Upper lobe of left lung (tissue), 4 donors: Measurements from ENCODE around the gene C2CD2L.

ENCODE experiments used
- POLR2A ChIP-seq, 4 donors: fragments of 450-650 bp; IDR thresholded peaks; one replicate each; pipeline ENCODE4 v1.5.1; 2016 to 2017; ENCODE audit warnings: antibody characterized with exemption in 4 of 4, mild to moderate bottlenecking in 2 of 4
- POLR2AphosphoS5 ChIP-seq, 2 donors: sonication (generic); formaldehyde crosslinking; IDR thresholded peaks; one replicate each; pipeline ENCODE4 v1.5.1; 2017; ENCODE audit warnings: antibody characterized with exemption in 2 of 2
- TF ChIP-seq, protein P1 (sequence below), 6 experiments: fragments of 450-650 bp in 4 of 6; fragments of 200-600 bp in 2 of 6; sonication (generic) in 2 of 6; IDR thresholded peaks; one replicate each; pipeline ENCODE4 v1.5.1; 2016 to 2019; ENCODE audit warnings: antibody characterized with exemption in 6 of 6

DNA sequence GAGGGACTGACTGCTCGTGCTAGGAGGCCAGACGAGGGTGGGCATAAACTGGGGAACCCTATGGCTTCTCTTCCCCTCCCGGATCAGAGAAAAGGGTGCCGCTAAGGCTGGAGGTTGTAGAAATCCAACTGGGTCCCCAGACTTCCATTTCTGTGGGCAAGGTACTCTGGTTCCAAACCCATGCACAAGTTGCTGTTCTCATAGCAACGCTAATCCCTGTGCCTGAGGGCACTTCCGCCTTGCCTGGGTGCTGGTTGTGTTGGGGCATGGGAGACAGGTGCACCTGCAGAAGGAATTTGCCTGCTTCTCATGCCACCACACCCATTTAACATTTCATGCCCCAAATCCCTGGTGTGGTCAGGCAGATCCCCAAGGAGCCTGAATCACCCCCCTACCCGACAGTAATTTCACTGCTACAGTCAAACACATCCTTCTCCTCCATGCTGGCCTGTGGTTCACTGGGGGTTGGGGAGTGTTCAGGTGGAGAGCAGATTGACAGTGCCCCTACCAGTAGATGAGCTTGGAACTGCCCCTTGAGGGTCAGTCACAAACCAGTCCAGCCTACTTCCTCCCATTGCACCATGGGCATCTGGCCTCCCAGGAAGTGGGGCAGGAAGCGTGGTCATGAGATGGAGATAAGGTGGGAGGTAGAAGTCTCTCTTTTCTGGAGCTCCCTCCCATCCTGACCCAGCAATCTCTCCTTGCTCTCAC, 1.2 kb downstream of the C2CD2L start:
- TF ChIP-seq POLR2A (IDR thresholded peaks at IDR 0.05) (no peak), POLR2AphosphoS5 (IDR thresholded peaks at IDR 0.05) (no peak)
- TF ChIP-seq, protein P1, sequence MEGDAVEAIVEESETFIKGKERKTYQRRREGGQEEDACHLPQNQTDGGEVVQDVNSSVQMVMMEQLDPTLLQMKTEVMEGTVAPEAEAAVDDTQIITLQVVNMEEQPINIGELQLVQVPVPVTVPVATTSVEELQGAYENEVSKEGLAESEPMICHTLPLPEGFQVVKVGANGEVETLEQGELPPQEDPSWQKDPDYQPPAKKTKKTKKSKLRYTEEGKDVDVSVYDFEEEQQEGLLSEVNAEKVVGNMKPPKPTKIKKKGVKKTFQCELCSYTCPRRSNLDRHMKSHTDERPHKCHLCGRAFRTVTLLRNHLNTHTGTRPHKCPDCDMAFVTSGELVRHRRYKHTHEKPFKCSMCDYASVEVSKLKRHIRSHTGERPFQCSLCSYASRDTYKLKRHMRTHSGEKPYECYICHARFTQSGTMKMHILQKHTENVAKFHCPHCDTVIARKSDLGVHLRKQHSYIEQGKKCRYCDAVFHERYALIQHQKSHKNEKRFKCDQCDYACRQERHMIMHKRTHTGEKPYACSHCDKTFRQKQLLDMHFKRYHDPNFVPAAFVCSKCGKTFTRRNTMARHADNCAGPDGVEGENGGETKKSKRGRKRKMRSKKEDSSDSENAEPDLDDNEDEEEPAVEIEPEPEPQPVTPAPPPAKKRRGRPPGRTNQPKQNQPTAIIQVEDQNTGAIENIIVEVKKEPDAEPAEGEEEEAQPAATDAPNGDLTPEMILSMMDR (IDR thresholded peaks at IDR 0.05) = no peak
